ENCODE results near the gene YIF1B.

DNA sequence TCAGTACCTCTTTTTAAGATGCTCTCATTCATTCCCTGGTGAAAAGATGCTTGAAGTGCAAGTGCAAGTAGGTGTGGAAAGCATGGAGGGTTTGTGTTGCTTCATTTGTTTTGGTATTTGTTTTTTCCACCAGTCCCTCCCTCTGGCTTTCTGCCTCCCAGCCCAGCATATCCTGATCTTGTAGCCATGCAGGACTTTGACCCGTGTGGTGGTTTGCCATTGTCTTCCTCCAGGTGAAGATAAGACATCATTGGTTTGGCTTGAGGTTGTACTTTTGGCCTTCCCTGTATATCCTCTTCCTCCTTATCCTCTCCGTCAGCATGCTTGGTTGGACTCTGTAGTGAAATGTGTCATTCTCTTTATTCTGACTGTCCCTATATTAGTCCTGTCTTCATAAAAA is 42.2 kb downstream of the YIF1B start:
- TF ChIP-seq, protein P1, sequence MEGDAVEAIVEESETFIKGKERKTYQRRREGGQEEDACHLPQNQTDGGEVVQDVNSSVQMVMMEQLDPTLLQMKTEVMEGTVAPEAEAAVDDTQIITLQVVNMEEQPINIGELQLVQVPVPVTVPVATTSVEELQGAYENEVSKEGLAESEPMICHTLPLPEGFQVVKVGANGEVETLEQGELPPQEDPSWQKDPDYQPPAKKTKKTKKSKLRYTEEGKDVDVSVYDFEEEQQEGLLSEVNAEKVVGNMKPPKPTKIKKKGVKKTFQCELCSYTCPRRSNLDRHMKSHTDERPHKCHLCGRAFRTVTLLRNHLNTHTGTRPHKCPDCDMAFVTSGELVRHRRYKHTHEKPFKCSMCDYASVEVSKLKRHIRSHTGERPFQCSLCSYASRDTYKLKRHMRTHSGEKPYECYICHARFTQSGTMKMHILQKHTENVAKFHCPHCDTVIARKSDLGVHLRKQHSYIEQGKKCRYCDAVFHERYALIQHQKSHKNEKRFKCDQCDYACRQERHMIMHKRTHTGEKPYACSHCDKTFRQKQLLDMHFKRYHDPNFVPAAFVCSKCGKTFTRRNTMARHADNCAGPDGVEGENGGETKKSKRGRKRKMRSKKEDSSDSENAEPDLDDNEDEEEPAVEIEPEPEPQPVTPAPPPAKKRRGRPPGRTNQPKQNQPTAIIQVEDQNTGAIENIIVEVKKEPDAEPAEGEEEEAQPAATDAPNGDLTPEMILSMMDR (IDR thresholded peaks at IDR 0.05): no peak
- no peak for TF ChIP-seq POLR2A (IDR thresholded peaks at IDR 0.05)
- no peak for TF ChIP-seq EP300 (IDR thresholded peaks at IDR 0.05)
